HG02840 (cell line): ENCODE results near the gene MAP4K4.

Experiments
- ATAC-seq: cut with Tn5 transposase; IDR thresholded peaks from one replicate; pipeline ENCODE4 v1.9.1; 2021; ENCODE audit warnings: mild to moderate bottlenecking, moderate library complexity, moderate number of reproducible peaks; ENCODE audit not compliant: unreplicated experiment, low FRiP score

MAP4K4 gene

GRCh38 chr2:101692041-101692440, 5.5 kb upstream of the MAP4K4 start:
- ATAC-seq: no peak

GRCh38 chr2:101692766-101693165, 4.7 kb upstream of the MAP4K4 start:
- ATAC-seq: no peak

- no peak for ATAC-seq
Observed at GRCh38 chr2:101693991-101694588, 3.4 kb upstream of the MAP4K4 start.

- no peak for ATAC-seq
Observed at GRCh38 chr2:101696272-101697123, 1.0 kb upstream of the MAP4K4 start.

- no peak for ATAC-seq
Observed at GRCh38 chr2:101698014-101698843, 722 bp downstream of the MAP4K4 start.

GRCh38 chr2:101698844-101699754, 1.6 kb downstream of the MAP4K4 start:
- ATAC-seq: no peak

- no peak for ATAC-seq
Observed at GRCh38 chr2:101699755-101700461, 2.4 kb downstream of the MAP4K4 start.

- ATAC-seq: no peak
Observed at GRCh38 chr2:101704046-101704466, 6.5 kb downstream of the MAP4K4 start.

GRCh38 chr2:101704816-101705578, 7.5 kb downstream of the MAP4K4 start:
- ATAC-seq: no peak

- no peak for ATAC-seq
Observed at GRCh38 chr2:101706121-101706818, 8.8 kb downstream of the MAP4K4 start.

GRCh38 chr2:101706819-101707177, 9.3 kb downstream of the MAP4K4 start:
- peak; percentile 50 for ATAC-seq

GRCh38 chr2:101710036-101710435, 12.5 kb downstream of the MAP4K4 start:
- ATAC-seq: no peak

- ATAC-seq: no peak
Observed at GRCh38 chr2:101710471-101711318, 13.2 kb downstream of the MAP4K4 start.

GRCh38 chr2:101714118-101714517, 16.6 kb downstream of the MAP4K4 start:
- no peak for ATAC-seq

- ATAC-seq: peak; percentile 64
Observed at GRCh38 chr2:101717071-101717845, 19.8 kb downstream of the MAP4K4 start.

- ATAC-seq: no peak
Observed at GRCh38 chr2:101718479-101718878, 21.0 kb downstream of the MAP4K4 start.
